Endothelial cell (in vitro differentiated cells): ENCODE results near the gene WDR93. TPM values are rescaled to one million over a fixed set of nuclear protein-coding genes. Genes with fewer than 3 reads are reported as not detected.

ENCODE experiments used
- DNase-seq: peaks from one replicate; pipeline ENCODE4 v3.0.0; 2021; ENCODE audit warnings: low spot score
- H3K27ac Mint-ChIP-seq: one replicate; pipeline ENCODE4 v1.8.0; 2021; ENCODE audit warnings: mixed read lengths, inconsistent platforms; ENCODE audit not compliant: unreplicated experiment
- H3K27me3 Mint-ChIP-seq: one replicate; pipeline ENCODE4 v1.8.0; 2021; ENCODE audit warnings: mild to moderate bottlenecking, moderate library complexity, mixed read lengths, inconsistent platforms; ENCODE audit not compliant: unreplicated experiment
- H3K36me3 Mint-ChIP-seq: one replicate; pipeline ENCODE4 v1.8.0; 2021; ENCODE audit warnings: mild to moderate bottlenecking, low read depth, mixed read lengths, inconsistent platforms; ENCODE audit not compliant: unreplicated experiment
- H3K4me1 Mint-ChIP-seq: one replicate; pipeline ENCODE4 v1.8.0; 2021; ENCODE audit warnings: mild to moderate bottlenecking, mixed read lengths, inconsistent platforms; ENCODE audit not compliant: unreplicated experiment
- H3K4me3 Mint-ChIP-seq: one replicate; pipeline ENCODE4 v1.8.0; 2021; ENCODE audit warnings: mild to moderate bottlenecking, mixed read lengths, inconsistent platforms; ENCODE audit not compliant: unreplicated experiment
- H3K9me3 Mint-ChIP-seq: one replicate; pipeline ENCODE4 v1.8.0; 2021; ENCODE audit warnings: mixed read lengths, inconsistent platforms; ENCODE audit not compliant: unreplicated experiment
- total RNA-seq: library from RNA; stranded (reverse); fragmentation: NEBNext Ultra II Directional; extraction: Animal tissue kit (Norgen Biotek cat#: 25700); gene quantifications from one replicate; pipeline ENCODE4 v1.2.1, GENCODE V29; 2021; ENCODE audit not compliant: unreplicated experiment
- TF ChIP-seq, protein P1 (sequence below): fragments of 200-600 bp; sonication (generic); IDR thresholded peaks from one replicate; pipeline ENCODE4 v1.5.0; 2021; ENCODE audit warnings: antibody characterized with exemption; ENCODE audit not compliant: unreplicated experiment

The WDR93 gene
- total RNA-seq, 1 donor from 2014 or later = 0.13 TPM

DNA sequence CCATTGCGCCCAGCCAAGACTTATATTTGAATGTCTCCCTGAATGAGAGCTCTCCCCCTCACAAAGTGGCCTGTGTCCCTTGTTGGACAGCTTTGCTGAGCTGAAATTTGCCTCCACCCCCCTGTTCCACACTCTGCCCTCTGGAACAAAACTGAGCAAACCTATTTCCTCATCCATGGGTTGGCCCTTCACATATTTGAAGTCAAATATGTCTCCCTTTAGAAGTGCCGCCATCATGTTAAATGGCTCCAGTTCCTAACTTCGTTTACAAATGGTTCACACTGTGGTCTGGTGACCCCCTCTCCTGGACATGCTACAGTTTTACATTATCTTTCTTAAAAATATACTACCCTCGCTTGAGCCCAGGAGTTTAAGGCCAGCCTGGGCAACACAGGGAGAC lies 16.1 kb upstream of the WDR93 start:
- no peak overlapping the region for H3K27ac Mint-ChIP-seq
- H3K4me3 Mint-ChIP-seq = peak overlapping the region; percentile 54
- H3K4me1 Mint-ChIP-seq = no peaks in the 10 kb centered on the region
- H3K9me3 Mint-ChIP-seq = no peaks in the 10 kb centered on the region
- peaks cover 9% of the 10 kb centered on the region for H3K36me3 Mint-ChIP-seq
- DNase-seq = no peak
- peaks cover 3% of the 10 kb centered on the region for H3K27me3 Mint-ChIP-seq
- TF ChIP-seq, protein P1, sequence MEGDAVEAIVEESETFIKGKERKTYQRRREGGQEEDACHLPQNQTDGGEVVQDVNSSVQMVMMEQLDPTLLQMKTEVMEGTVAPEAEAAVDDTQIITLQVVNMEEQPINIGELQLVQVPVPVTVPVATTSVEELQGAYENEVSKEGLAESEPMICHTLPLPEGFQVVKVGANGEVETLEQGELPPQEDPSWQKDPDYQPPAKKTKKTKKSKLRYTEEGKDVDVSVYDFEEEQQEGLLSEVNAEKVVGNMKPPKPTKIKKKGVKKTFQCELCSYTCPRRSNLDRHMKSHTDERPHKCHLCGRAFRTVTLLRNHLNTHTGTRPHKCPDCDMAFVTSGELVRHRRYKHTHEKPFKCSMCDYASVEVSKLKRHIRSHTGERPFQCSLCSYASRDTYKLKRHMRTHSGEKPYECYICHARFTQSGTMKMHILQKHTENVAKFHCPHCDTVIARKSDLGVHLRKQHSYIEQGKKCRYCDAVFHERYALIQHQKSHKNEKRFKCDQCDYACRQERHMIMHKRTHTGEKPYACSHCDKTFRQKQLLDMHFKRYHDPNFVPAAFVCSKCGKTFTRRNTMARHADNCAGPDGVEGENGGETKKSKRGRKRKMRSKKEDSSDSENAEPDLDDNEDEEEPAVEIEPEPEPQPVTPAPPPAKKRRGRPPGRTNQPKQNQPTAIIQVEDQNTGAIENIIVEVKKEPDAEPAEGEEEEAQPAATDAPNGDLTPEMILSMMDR = no peak

DNA sequence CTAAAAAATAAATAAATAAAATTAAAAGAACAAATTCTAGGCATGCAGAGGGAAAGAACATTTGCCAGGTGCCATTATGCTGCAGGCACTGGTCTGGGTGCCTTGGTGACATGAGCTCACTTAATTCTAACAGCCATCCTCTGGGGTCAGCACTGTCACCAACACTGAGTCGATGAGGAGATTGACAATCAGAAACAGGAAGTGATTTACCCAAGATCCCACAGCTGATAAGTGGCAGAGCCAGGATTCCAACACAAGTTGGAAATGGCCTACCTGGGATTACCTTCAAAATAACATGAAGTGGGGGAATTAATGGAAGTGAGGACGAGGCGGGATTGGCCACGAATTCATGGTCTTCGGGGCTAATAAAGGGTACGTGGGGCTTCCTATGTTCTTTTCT lies 15.0 kb upstream of the WDR93 start:
- Mint-ChIP-seq H3K9me3 (no peaks in the 10 kb centered on the region), H3K27ac (no peak overlapping the region), H3K4me1 (no peaks in the 10 kb centered on the region), H3K36me3 (peaks cover 9% of the 10 kb centered on the region), H3K27me3 (peaks cover 1% of the 10 kb centered on the region), H3K4me3 (no peak overlapping the region)
- DNase-seq = no peak
- TF ChIP-seq, protein P1 = no peak

DNA sequence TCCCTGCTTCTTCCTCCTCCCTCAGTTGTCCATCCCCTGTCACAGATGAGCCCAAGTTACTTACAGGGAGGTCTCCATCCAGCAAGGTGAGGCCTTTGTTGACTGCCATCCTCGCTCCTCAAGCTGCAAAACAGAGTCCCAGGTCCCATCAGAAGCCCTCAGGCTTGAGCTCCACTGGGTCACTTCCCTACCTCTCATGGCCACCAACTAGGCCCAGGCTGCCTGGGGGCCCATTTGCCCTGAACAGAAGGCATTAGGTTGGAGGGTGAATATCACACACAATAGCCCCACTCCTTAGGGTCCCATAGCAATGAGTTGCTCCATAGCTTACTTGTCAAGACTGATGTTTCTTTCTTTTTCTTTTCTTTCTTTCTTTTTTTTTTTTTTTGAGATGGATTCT lies 13.2 kb upstream of the WDR93 start:
- Mint-ChIP-seq H3K4me3 (no peak overlapping the region), H3K36me3 (peaks cover 9% of the 10 kb centered on the region)
- TF ChIP-seq, protein P1 = no peak

DNA sequence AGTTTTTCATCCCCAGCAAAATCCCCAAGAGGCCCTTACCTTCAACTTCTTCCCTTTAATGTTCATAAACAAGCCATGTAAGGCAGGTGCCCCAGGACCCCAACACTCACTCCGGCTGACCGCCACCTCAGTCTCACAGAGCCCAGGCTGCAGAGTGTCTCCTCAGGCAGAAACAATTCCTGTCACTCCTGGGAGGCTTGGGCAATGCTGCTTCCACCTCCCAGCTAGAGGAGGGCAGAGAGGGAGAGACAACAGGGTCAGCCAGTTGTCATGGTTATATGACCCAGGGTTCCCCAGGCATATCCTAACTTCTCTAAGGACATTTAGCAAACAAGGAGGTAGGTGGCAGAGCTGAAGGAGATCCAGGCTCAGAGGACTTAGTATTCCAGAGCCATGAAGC lies 11.4 kb upstream of the WDR93 start, which contains the start of gene PLIN1:
TSS of gene PLIN1 (minus strand) at position 156 of the 400 bp plus-strand sequence. CDS start 1,878 bp downstream, outside the sequence.
- H3K4me1 Mint-ChIP-seq = no peaks in the 10 kb centered on the region
- no peak within 1 kb of the TSS for H3K27ac Mint-ChIP-seq
- no peaks in the 10 kb centered on the region for H3K9me3 Mint-ChIP-seq
- no peak within 1 kb of the TSS for H3K4me3 Mint-ChIP-seq
- no peak for DNase-seq
- H3K36me3 Mint-ChIP-seq = peaks cover 3% of the 10 kb centered on the region
- TF ChIP-seq, protein P1 = no peak
- peaks cover 3% of the 10 kb centered on the region for H3K27me3 Mint-ChIP-seq

More for the DNA sequence above, 13.2 kb upstream of the WDR93 start:
- DNase-seq = no peak
- no peaks in the 10 kb centered on the region for H3K4me1 Mint-ChIP-seq
- no peak overlapping the region for H3K27ac Mint-ChIP-seq
- peaks cover 3% of the 10 kb centered on the region for H3K27me3 Mint-ChIP-seq
- no peaks in the 10 kb centered on the region for H3K9me3 Mint-ChIP-seq

DNA sequence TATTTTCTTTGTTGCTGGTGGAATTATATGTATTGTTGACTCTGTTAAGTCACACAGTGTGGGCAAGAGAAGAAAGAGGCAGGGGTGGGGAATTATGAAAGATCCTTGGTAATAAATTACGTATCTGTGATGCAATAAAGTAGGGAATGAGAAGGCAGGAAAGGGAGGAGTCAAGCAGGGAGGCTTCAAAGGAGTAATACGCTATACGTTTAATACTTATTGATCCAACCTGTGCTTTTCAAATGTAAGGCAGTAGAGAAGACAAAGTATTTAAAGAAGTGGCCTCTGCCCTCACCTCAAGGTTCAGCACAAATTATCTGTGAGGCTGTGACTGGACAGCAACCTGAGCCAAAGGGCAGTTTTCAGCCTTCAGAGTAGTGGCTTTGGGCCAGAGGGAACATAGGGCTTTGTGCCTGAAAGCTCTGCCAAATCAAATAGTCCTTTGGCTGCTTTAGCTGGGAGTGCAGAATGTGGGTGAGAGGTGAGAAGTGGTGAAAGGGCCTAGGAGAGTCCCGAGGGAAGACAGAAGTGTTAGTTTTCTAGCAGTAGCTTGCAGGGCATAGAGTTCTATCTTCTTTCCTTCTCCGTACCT lies 10.2 kb upstream of the WDR93 start:
- Mint-ChIP-seq H3K27ac (no peak overlapping the region), H3K27me3 (peaks cover 3% of the 10 kb centered on the region), H3K9me3 (no peaks in the 10 kb centered on the region), H3K4me1 (no peaks in the 10 kb centered on the region), H3K4me3 (no peak overlapping the region), H3K36me3 (no peaks in the 10 kb centered on the region)
- DNase-seq = no peak
- TF ChIP-seq, protein P1 = no peak
